Measurements from ENCODE around the gene MAFF.
A peak's percentile ranks its signal among the peaks of the same experiment; 100 is the strongest.

Gene MAFF

DNA sequence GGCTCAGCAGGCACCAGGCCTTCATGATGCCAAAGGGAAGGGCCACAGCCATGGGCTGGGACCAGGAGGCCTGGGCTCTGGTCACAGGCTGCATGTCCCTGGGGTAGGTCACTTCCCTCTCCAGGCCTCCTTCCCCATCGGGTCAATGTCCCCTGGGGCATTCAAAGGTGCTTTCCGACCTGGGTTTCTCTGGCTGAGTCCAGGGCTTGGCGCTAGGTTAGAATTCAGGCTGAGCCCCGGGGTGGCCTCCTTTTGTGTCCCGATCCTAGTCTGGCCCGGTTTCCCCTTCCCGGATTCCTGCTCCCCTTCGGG is 12.2 kb downstream of the MAFF start:
- Histone ChIP-seq H3K27ac (replicated peaks) (no peak overlapping the region), H3K4me3 (replicated peaks; ENCODE audit: insufficient read depth, low read length) (no peak overlapping the region), H3K27me3 (ENCODE audit: insufficient read depth, poor library complexity, severe bottlenecking) (no peaks in the 10 kb centered on the region)
- no peak for TF ChIP-seq CTCF (IDR thresholded peaks at IDR 0.05; ENCODE audit: insufficient read depth, low read length)
- no peak for TF ChIP-seq SPI1 (IDR thresholded peaks at IDR 0.05; ENCODE audit: borderline replicate concordance, low read depth)
- TF ChIP-seq GABPA (IDR thresholded peaks at IDR 0.05; ENCODE audit: low read depth): no peak
- TF ChIP-seq REST (IDR thresholded peaks at IDR 0.05; ENCODE audit: insufficient replicate concordance, low read depth): no peak
- no peak for TF ChIP-seq POLR2AphosphoS5 (IDR thresholded peaks at IDR 0.05; ENCODE audit: low read depth)
- DNase-seq (ENCODE audit: low read depth in 1 of 2, low spot score in 1 of 2): no peak

- no peaks in the 10 kb centered on the region for H3K27me3 ChIP-seq (ENCODE audit: insufficient read depth, poor library complexity, severe bottlenecking)
- TF ChIP-seq GABPA (IDR thresholded peaks at IDR 0.05; ENCODE audit: low read depth): no peak
- peak; percentile 42; the same call in 1 of the 2 replicates for TF ChIP-seq POLR2AphosphoS5 (IDR thresholded peaks at IDR 0.05; ENCODE audit: low read depth)
- DNase-seq (ENCODE audit: low read depth in 1 of 2, low spot score in 1 of 2): peak in 1 of 2 experiments; percentile 70
- no peak overlapping the region for H3K27ac ChIP-seq (replicated peaks)
- H3K4me3 ChIP-seq (replicated peaks; ENCODE audit: insufficient read depth, low read length): no peak overlapping the region
These were observed 12.7 kb downstream of the MAFF start for GRCh38 chr22:38214302-38215056.

GRCh38 chr22:38215156-38216038 is 13.6 kb downstream of the MAFF start:
- H3K27ac ChIP-seq (replicated peaks): no peak overlapping the region
- DNase-seq (ENCODE audit: low read depth in 1 of 2, low spot score in 1 of 2): no peak
- no peaks in the 10 kb centered on the region for H3K27me3 ChIP-seq (ENCODE audit: insufficient read depth, poor library complexity, severe bottlenecking)
- H3K4me3 ChIP-seq (replicated peaks; ENCODE audit: insufficient read depth, low read length): no peak overlapping the region
- TF ChIP-seq CTCF (IDR thresholded peaks at IDR 0.05; ENCODE audit: insufficient read depth, low read length) (no peak), GABPA (IDR thresholded peaks at IDR 0.05; ENCODE audit: low read depth) (no peak), SPI1 (IDR thresholded peaks at IDR 0.05; ENCODE audit: borderline replicate concordance, low read depth) (no peak), REST (IDR thresholded peaks at IDR 0.05; ENCODE audit: insufficient replicate concordance, low read depth) (no peak), POLR2AphosphoS5 (IDR thresholded peaks at IDR 0.05; ENCODE audit: low read depth) (no peak)
